Measurements from ENCODE around the gene EFNA2.
"Not testable (repeated sequence)": the region's sequence is repeated elsewhere in the genome, so short reads cannot be mapped to it uniquely, and the experiment has no call there.

Gene EFNA2

DNA sequence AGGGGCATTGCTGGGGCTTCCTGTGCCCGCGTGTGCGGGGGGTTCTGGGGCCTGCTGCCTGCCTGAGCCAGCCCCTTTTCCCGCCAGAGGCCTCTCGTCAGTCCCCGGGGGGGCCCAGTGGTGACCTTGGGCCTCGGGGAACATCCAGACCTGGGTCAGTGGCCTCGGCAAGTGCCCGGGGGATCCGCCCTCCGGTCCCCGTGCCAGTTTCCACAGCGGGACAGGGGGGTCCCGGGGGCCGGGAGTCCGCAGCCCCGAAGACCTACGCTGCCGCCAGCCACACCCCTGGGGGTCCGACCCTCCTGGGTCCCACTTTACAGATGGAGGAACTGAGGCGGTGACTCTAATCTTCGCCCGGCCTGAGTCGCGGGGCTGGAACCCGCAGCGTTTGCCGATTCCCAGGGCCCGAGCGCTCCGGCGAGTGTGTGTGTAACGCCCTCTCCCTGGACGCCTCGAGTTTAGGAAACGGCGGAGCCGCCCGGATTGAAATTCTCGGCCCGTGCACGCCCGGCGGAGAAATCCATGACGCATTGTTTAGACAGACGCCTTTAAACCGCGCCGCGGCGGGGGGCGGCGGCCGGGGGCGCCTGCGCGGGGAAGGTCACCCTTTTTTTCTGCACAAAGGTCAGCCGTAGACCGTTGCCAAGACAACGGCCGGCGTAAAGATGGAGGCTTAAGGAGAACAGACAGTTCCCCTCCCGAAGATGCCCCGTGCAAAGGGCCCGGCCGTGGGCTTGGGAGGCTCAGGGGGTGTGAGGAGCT, 39.3 kb downstream of the EFNA2 start:
- H3K9me2 ChIP-seq (replicated peaks; ENCODE audit: insufficient read depth, low read length), result no peaks in the 10 kb centered on the region
- no peak overlapping the region for H3K4me2 ChIP-seq (ENCODE audit: low read depth, low read length, poor library complexity, severe bottlenecking)
- no peak overlapping the region for H3K9ac ChIP-seq (ENCODE audit: low read length)
- H3K79me2 ChIP-seq (ENCODE audit: insufficient read depth, low read length), result no peaks in the 10 kb centered on the region
- no peaks in the 10 kb centered on the region for H3K9me3 ChIP-seq (ENCODE audit: insufficient read depth, low read length)
- no peak for TF ChIP-seq CTCF (IDR thresholded peaks at IDR 0.05; ENCODE audit: insufficient read depth, low read length, poor library complexity, severe bottlenecking)
- TF ChIP-seq EZH2phosphoT487 (conservative IDR thresholded peaks at IDR 0.05; ENCODE audit: low read length), result no peak
- no peaks in the 10 kb centered on the region for H4K20me1 ChIP-seq (ENCODE audit: low read depth, low read length)
- no peak overlapping the region for H3K4me3 ChIP-seq (ENCODE audit: insufficient read depth, low read length, poor library complexity, severe bottlenecking)
- H3K27me3 ChIP-seq (ENCODE audit: low read length), result no peaks in the 10 kb centered on the region
- H3K36me3 ChIP-seq (ENCODE audit: low read length), result no peaks in the 10 kb centered on the region
- H2AFZ ChIP-seq (ENCODE audit: low read depth, low read length, severe bottlenecking), result no peak overlapping the region
- H3K27ac ChIP-seq (ENCODE audit: low read depth, low read length), result no peak overlapping the region
- H3F3A ChIP-seq (ENCODE audit: insufficient read depth), result no peaks in the 10 kb centered on the region

DNA sequence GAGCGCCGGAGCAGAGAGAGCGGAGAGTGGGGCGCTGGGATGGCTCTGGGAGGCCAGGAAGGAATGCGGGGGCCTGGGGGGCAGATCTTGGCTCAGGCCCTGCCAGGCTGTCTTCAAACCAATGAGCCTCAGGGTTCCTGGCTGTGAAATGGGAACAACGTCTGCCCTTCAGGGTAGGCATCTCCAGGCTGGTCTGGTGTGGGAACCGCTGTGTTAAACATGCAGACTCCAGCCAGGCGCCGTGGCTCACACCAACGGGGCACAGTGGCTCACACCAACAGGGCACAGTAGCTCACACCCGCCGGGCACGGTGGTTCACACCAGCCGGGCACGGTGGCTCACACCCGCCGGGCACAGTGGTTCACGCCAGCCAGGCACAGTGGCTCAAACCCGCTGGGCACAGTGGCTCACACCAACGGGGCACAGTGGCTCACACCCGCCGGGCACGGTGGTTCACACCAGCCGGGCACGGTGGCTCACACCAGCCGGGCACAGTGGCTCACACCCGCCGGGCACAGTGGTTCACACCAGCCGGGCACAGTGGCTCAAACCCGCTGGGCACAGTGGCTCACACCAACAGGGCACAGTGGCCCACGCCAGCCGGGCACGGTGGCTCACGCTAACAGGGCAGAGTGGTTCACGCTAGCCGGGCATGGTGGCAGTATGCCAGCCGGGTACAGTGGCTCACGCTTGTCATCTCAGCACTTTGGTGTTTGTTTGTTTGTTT, 40.1 kb downstream of the EFNA2 start:
- Histone ChIP-seq H3K4me2 (ENCODE audit: low read depth, low read length, poor library complexity, severe bottlenecking) (no peak overlapping the region), H4K20me1 (ENCODE audit: low read depth, low read length) (no peaks in the 10 kb centered on the region), H3K4me3 (ENCODE audit: insufficient read depth, low read length, poor library complexity, severe bottlenecking) (no peak overlapping the region), H3K27me3 (ENCODE audit: low read length) (no peaks in the 10 kb centered on the region), H3K27ac (ENCODE audit: low read depth, low read length) (no peak overlapping the region), H3K9ac (ENCODE audit: low read length) (no peak overlapping the region), H3K9me3 (ENCODE audit: insufficient read depth, low read length) (no peaks in the 10 kb centered on the region), H2AFZ (ENCODE audit: low read depth, low read length, severe bottlenecking) (no peak overlapping the region), H3F3A (ENCODE audit: insufficient read depth) (no peaks in the 10 kb centered on the region), H3K9me2 (replicated peaks; ENCODE audit: insufficient read depth, low read length) (no peaks in the 10 kb centered on the region), H3K79me2 (ENCODE audit: insufficient read depth, low read length) (no peaks in the 10 kb centered on the region), H3K36me3 (ENCODE audit: low read length) (no peaks in the 10 kb centered on the region)
- no peak for TF ChIP-seq CTCF (IDR thresholded peaks at IDR 0.05; ENCODE audit: insufficient read depth, low read length, poor library complexity, severe bottlenecking)
- no peak for TF ChIP-seq EZH2phosphoT487 (conservative IDR thresholded peaks at IDR 0.05; ENCODE audit: low read length)

DNA sequence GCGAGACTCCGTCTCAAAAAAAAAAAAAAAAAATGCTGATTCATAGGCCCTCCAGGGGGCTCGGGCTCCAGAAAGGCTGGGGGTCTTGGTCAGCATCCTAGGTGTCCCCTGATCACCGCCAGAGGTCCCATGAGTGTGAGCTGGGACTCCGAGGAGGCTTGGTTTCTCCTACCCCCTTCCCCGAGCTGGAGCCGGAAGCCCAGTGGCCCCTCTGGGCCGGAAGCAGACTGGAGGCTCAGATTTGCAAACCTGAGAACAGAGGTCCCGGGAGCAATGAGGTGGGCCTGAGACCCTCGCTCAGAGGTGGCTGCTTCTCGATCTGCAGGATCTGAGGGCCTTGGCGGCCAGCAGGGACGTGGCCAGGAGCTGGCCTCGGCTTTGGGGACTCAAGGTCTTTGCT, 41.5 kb downstream of the EFNA2 start:
- no peak overlapping the region for H3K9ac ChIP-seq (ENCODE audit: low read length)
- no peak for TF ChIP-seq EZH2phosphoT487 (conservative IDR thresholded peaks at IDR 0.05; ENCODE audit: low read length)
- no peak for TF ChIP-seq CTCF (IDR thresholded peaks at IDR 0.05; ENCODE audit: insufficient read depth, low read length, poor library complexity, severe bottlenecking)
- H3K9me3 ChIP-seq (ENCODE audit: insufficient read depth, low read length), result no peaks in the 10 kb centered on the region
- H4K20me1 ChIP-seq (ENCODE audit: low read depth, low read length), result no peaks in the 10 kb centered on the region
- H3K79me2 ChIP-seq (ENCODE audit: insufficient read depth, low read length), result no peaks in the 10 kb centered on the region
- no peaks in the 10 kb centered on the region for H3K36me3 ChIP-seq (ENCODE audit: low read length)
- H3K4me2 ChIP-seq (ENCODE audit: low read depth, low read length, poor library complexity, severe bottlenecking), result no peak overlapping the region
- H3K27ac ChIP-seq (ENCODE audit: low read depth, low read length), result no peak overlapping the region
- no peak overlapping the region for H3K4me3 ChIP-seq (ENCODE audit: insufficient read depth, low read length, poor library complexity, severe bottlenecking)
- no peak overlapping the region for H2AFZ ChIP-seq (ENCODE audit: low read depth, low read length, severe bottlenecking)
- no peaks in the 10 kb centered on the region for H3K9me2 ChIP-seq (replicated peaks; ENCODE audit: insufficient read depth, low read length)
- H3F3A ChIP-seq (ENCODE audit: insufficient read depth), result no peaks in the 10 kb centered on the region
- no peaks in the 10 kb centered on the region for H3K27me3 ChIP-seq (ENCODE audit: low read length)

GRCh38 chr19:1332208-1332607, 46.5 kb downstream of the EFNA2 start:
- H3K9me2 ChIP-seq (replicated peaks; ENCODE audit: insufficient read depth, low read length); H3K79me2 ChIP-seq (ENCODE audit: insufficient read depth, low read length); H3K4me2 ChIP-seq (ENCODE audit: low read depth, low read length, poor library complexity, severe bottlenecking); H3F3A ChIP-seq (ENCODE audit: insufficient read depth); H3K9ac ChIP-seq (ENCODE audit: low read length); H2AFZ ChIP-seq (ENCODE audit: low read depth, low read length, severe bottlenecking); H3K9me3 ChIP-seq (ENCODE audit: insufficient read depth, low read length); H3K27ac ChIP-seq (ENCODE audit: low read depth, low read length); H4K20me1 ChIP-seq (ENCODE audit: low read depth, low read length); H3K4me3 ChIP-seq (ENCODE audit: insufficient read depth, low read length, poor library complexity, severe bottlenecking); H3K27me3 ChIP-seq (ENCODE audit: low read length); H3K36me3 ChIP-seq (ENCODE audit: low read length): not testable (repeated sequence)

Measured in SU-DHL-6 (cell line).